HCT116 (cell line): ENCODE data around the gene STK32B. TPM values are rescaled to one million over a fixed set of nuclear protein-coding genes. Genes with fewer than 3 reads are reported as not detected.
"Not testable (repeated sequence)": the region's sequence is repeated elsewhere in the genome, so short reads cannot be mapped to it uniquely, and the experiment has no call there.

Experiments
- ATAC-seq: fragments of 200-7000 bp; cut with Tn5 transposase; 2 replicates; pipeline ENCODE4 v1.9.1; 2020; ENCODE audit warnings: mild to moderate bottlenecking, moderate library complexity
- Bru-seq: library from RNA; stranded (reverse); fragments of 400-500 nt; gene quantifications from one replicate; lab custom pipeline; 2021; lab: Mats Ljungman, UMichigan
- BruChase-seq, 2 experiments: library from RNA; stranded (reverse); fragments of 400-500 nt; gene quantifications; one replicate each; lab custom pipeline; 2021; lab: Mats Ljungman, UMichigan
- BruUV-seq: library from RNA; stranded (reverse); fragments of 400-500 nt; replicated peaks from 2 replicates; lab custom pipeline; 2021; lab: Mats Ljungman, UMichigan
- CTCF ChIA-PET: fragments of 300-600 bp; sonication (Branson Sonifier 250); formaldehyde crosslinking; loops from one replicate; lab custom pipeline; 2021; ENCODE audit warnings: antibody characterized with exemption; lab: Charles Lee
- POLR2A ChIA-PET: fragments of 300-600, 350-600 bp; sonication (Branson Sonifier 250); formaldehyde crosslinking; loops from one replicate; lab custom pipeline; 2021; ENCODE audit warnings: antibody characterized with exemption; lab: Charles Lee
- RAD21 ChIA-PET, 2 experiments: fragments of 300-600 bp; sonication (Branson Sonifier 250); formaldehyde crosslinking; loops; one replicate each; lab custom pipeline; 2023; ENCODE audit warnings: low total read pairs in 2 of 2; ENCODE audit not compliant: uncharacterized antibody in 2 of 2, unreplicated experiment in 2 of 2, low non-redundant PET in 1 of 2; lab: Charles Lee
- DNase-seq: peaks from one replicate; pipeline ENCODE4 v3.0.0-alpha.2; 2010; ENCODE audit warnings: low read depth, low spot score
- H2AFZ ChIP-seq: fragments of 200-600 bp; shearing (Covaris generic), sonication (generic); 2 replicates; pipeline ENCODE4 v1.6.1; 2017; ENCODE audit warnings: low read depth, mixed run types, mixed read lengths, antibody characterized with exemption, low read length; ENCODE audit not compliant: poor library complexity, severe bottlenecking
- H3K27ac ChIP-seq: 2 replicates; pipeline ENCODE4 v1.5.1; 2012; ENCODE audit warnings: low read depth, low read length
- H3K27me3 ChIP-seq: fragments of 200-600 bp; sonication (generic); 2 replicates; pipeline ENCODE4 v1.6.1; 2016; ENCODE audit warnings: mixed run types, low read length, mixed read lengths; ENCODE audit not compliant: insufficient read depth
- H3K36me3 ChIP-seq, 2 experiments: fragments of 200-500 bp in 1 of 2; fragments of 200-600 bp in 1 of 2; sonication (Bioruptor generic) in 1 of 2; sonication (generic) in 1 of 2; 2 replicates each; pipeline versions ENCODE4 v1.5.1 to v1.6.1; 2014 to 2016; ENCODE audit warnings: low read length in 2 of 2, inconsistent platforms in 1 of 2, mixed read lengths in 1 of 2, mixed run types in 1 of 2; ENCODE audit not compliant: insufficient read depth in 2 of 2, control insufficient read depth in 1 of 2
- H3K4me1 ChIP-seq, 2 experiments: fragments of 200-600 bp in 1 of 2; sonication (generic) in 1 of 2; 2 replicates each; pipeline versions ENCODE4 v1.5.1 to v1.6.1; 2012 to 2017; ENCODE audit warnings: low read length in 2 of 2, inconsistent platforms in 1 of 2, mild to moderate bottlenecking in 1 of 2, mixed read lengths in 1 of 2, mixed run types in 1 of 2, moderate library complexity in 1 of 2; ENCODE audit not compliant: insufficient read depth in 2 of 2, control insufficient read depth in 1 of 2
- H3K4me2 ChIP-seq: fragments of 200-600 bp; sonication (generic); 2 replicates; pipeline ENCODE4 v1.6.1; 2017; ENCODE audit warnings: mixed run types, low read length, mixed read lengths
- H3K4me3 ChIP-seq, 2 experiments: fragments of 200-600 bp in 1 of 2; sonication (generic) in 1 of 2; replicated peaks in 1 of 2; 2 replicates each; pipeline ENCODE4 v1.5.1; 2011 to 2016; ENCODE audit warnings: low read length in 2 of 2, control low read depth in 1 of 2, low read depth in 1 of 2, mild to moderate bottlenecking in 1 of 2, mixed read lengths in 1 of 2, mixed run types in 1 of 2
- H3K79me2 ChIP-seq: fragments of 200-600 bp; sonication (generic); 2 replicates; pipeline ENCODE4 v1.6.1; 2017; ENCODE audit warnings: mild to moderate bottlenecking, mixed run types, low read length, moderate library complexity, mixed read lengths; ENCODE audit not compliant: insufficient read depth
- H3K9ac ChIP-seq: fragments of 200-600 bp; sonication (generic); 2 replicates; pipeline ENCODE4 v1.6.1; 2016; ENCODE audit warnings: low read length, mixed read lengths
- H3K9me2 ChIP-seq: fragments of 200-600 bp; sonication (generic), shearing (Covaris generic); 2 replicates; pipeline ENCODE4 v1.6.1; 2017; ENCODE audit warnings: mixed run types, mild to moderate bottlenecking, moderate library complexity; ENCODE audit not compliant: insufficient read depth
- H3K9me3 ChIP-seq, 2 experiments: fragments of 200-500 bp in 1 of 2; fragments of 200-600 bp in 1 of 2; sonication (Bioruptor generic) in 1 of 2; sonication (generic) in 1 of 2; 2 replicates each; pipeline ENCODE4 v1.6.1; 2014 to 2017; ENCODE audit warnings: low read length in 2 of 2, mixed read lengths in 2 of 2, inconsistent platforms in 1 of 2, low read depth in 1 of 2, mild to moderate bottlenecking in 1 of 2, mixed run types in 1 of 2, moderate library complexity in 1 of 2; ENCODE audit not compliant: control insufficient read depth in 1 of 2, insufficient read depth in 1 of 2
- H4K20me1 ChIP-seq: fragments of 200-600 bp; sonication (generic), shearing (Covaris generic); 2 replicates; pipeline ENCODE4 v1.6.1; 2017; ENCODE audit warnings: mixed run types, mild to moderate bottlenecking, moderate library complexity; ENCODE audit not compliant: insufficient read depth
- EGR1 ChIP-seq: IDR thresholded peaks from 2 replicates; pipeline ENCODE4 v1.6.1; 2012; ENCODE audit warnings: low read depth
- ELF1 ChIP-seq: IDR thresholded peaks from 2 replicates; pipeline ENCODE4 v1.6.1; 2012; ENCODE audit warnings: low read depth, borderline replicate concordance
- EZH2 ChIP-seq: fragments of 200-600 bp; sonication (generic); IDR thresholded peaks from 2 replicates; pipeline ENCODE4 v1.6.1; 2017; ENCODE audit warnings: antibody characterized with exemption, mixed run types
- SP1 ChIP-seq: IDR thresholded peaks from 2 replicates; pipeline ENCODE4 v1.6.1; 2012; ENCODE audit warnings: low read depth
- SRF ChIP-seq: IDR thresholded peaks from 2 replicates; pipeline ENCODE4 v1.6.1; 2012; ENCODE audit warnings: low read depth
- TCF7L2 ChIP-seq: IDR thresholded peaks from 2 replicates; pipeline ENCODE4 v1.7.0; 2011; ENCODE audit warnings: borderline replicate concordance, inconsistent platforms; ENCODE audit not compliant: insufficient read depth, insufficient read length; ENCODE audit errors: extremely low read depth
- intact Hi-C: fragments of 100-400 bp; cut with micrococcal nuclease; formaldehyde crosslinking; loops from 2 replicates; pipeline ENCODE4 v1.10.0; 2022
- long read RNA-seq: library from polyadenylated mRNA; unstranded; transcript quantifications from one replicate; pipeline ENCODE4 v2.0.0, GENCODE V29; 2021; ENCODE audit not compliant: unreplicated experiment
- polyA plus RNA-seq: library from polyadenylated mRNA; unstranded; fragments of >200 nt; gene quantifications from 2 replicates; pipeline ENCODE4 v1.2.1, GENCODE V29; 2012; ENCODE audit warnings: missing spikeins
- total RNA-seq: library from RNA; stranded (reverse); gene quantifications from one replicate; pipeline ENCODE4 v1.2.1, GENCODE V29; 2021; ENCODE audit not compliant: unreplicated experiment

Gene STK32B
- total RNA-seq: not detected
- polyA plus RNA-seq: not detected in 2 replicates
- Bru-seq, nascent RNA: percentile 4 among the genes with signal in this experiment
- BruChase-seq, experiment 1, labeled RNA remaining after a 6-hour chase: percentile 1 among the genes with signal in this experiment
- BruChase-seq, experiment 2, labeled RNA remaining after a 2-hour chase: percentile 3 among the genes with signal in this experiment
- long read RNA-seq: 0 reads

GRCh38 chr4:5051278-5052203 lies at the start of gene STK32B:
STK32B (plus strand) TSS chr4:5051480.
- RAD21 ChIA-PET: no interaction called here
- Histone ChIP-seq H3K4me2 (no peak within 1 kb of the TSS), H3K4me1 (no peaks in the 10 kb centered on the region), H3K79me2 (no peaks in the 10 kb centered on the region), H3K27me3 (peaks cover 3% of the 10 kb centered on the region; the same call in 1 of the 2 replicates), H3K9ac (no peak within 1 kb of the TSS), H3K9me2 (no peaks in the 10 kb centered on the region), H4K20me1 (no peaks in the 10 kb centered on the region), H3K4me3 (no peak within 1 kb of the TSS), H3K9me3 (no peaks in the 10 kb centered on the region), H3K27ac (no peak within 1 kb of the TSS), H3K36me3 (no peaks in the 10 kb centered on the region), H2AFZ (no peak within 1 kb of the TSS)
- DNase-seq: no peak
- intact Hi-C loops: loop anchor here (2.0 kb wide), 2 partner anchors 409 to 761 kb away; no protein-coding TSS in a partner anchor
- no TSS peak for BruUV-seq
- POLR2A ChIA-PET: no interaction called here
- CTCF ChIA-PET: interaction anchor here (0.9 to 1.5 kb wide), 2 partner anchors 408 to 761 kb away, joined by 3 to 4 read pairs; no protein-coding TSS in a partner anchor
- no peak for ATAC-seq
- TF ChIP-seq TCF7L2 (no peak), SRF (no peak), EGR1 (no peak), SP1 (no peak), ELF1 (no peak), EZH2 (no peak)

GRCh38 chr4:5001641-5002040 lies 49.6 kb upstream of the STK32B start:
- H4K20me1 ChIP-seq, H3K36me3 ChIP-seq, H2AFZ ChIP-seq, BruUV-seq, intact Hi-C loops, ATAC-seq, H3K9me3 ChIP-seq, CTCF ChIA-PET, H3K9me2 ChIP-seq, RAD21 ChIA-PET, H3K27ac ChIP-seq, H3K4me3 ChIP-seq, H3K79me2 ChIP-seq, POLR2A ChIA-PET, H3K9ac ChIP-seq, H3K4me2 ChIP-seq, DNase-seq, H3K4me1 ChIP-seq: not testable (repeated sequence)
- peaks cover 63% of the 10 kb centered on the region for H3K27me3 ChIP-seq
